HEK293 (cell line): ENCODE data around the gene DOK3.

ENCODE experiments used
- GLIS1 ChIP-seq: fragments of 450-650 bp; formaldehyde crosslinking; IDR thresholded peaks from 2 replicates; pipeline ENCODE4 v1.5.1; 2016; ENCODE audit warnings: missing biosample characterization, missing genetic modification characterization
- GLIS2 ChIP-seq: fragments of 450-650 bp; formaldehyde crosslinking; IDR thresholded peaks from 2 replicates; pipeline ENCODE4 v1.5.1; 2016; ENCODE audit warnings: missing biosample characterization, missing genetic modification characterization
- KLF10 ChIP-seq: fragments of 450-650 bp; IDR thresholded peaks from 2 replicates; pipeline ENCODE4 v1.5.1; 2018; ENCODE audit warnings: missing biosample characterization, mild to moderate bottlenecking, missing genetic modification characterization
- OSR2 ChIP-seq: fragments of 450-650 bp; formaldehyde crosslinking; IDR thresholded peaks from 2 replicates; pipeline ENCODE4 v1.5.1; 2016; ENCODE audit warnings: missing biosample characterization, missing genetic modification characterization
- WT1 ChIP-seq: fragments of 450-650 bp; formaldehyde crosslinking; IDR thresholded peaks from 2 replicates; pipeline ENCODE4 v1.5.1; 2016; ENCODE audit warnings: missing biosample characterization, missing genetic modification characterization
- ZNF121 ChIP-seq: fragments of 450-650 bp; formaldehyde crosslinking; IDR thresholded peaks from 2 replicates; pipeline ENCODE4 v1.5.1; 2016; ENCODE audit warnings: missing biosample characterization, missing genetic modification characterization
- ZNF132 ChIP-seq: fragments of 450-650 bp; formaldehyde crosslinking; IDR thresholded peaks from 2 replicates; pipeline ENCODE4 v1.5.1; 2017; ENCODE audit warnings: missing biosample characterization, missing genetic modification characterization, borderline replicate concordance
- ZNF138 ChIP-seq: fragments of 450-650 bp; formaldehyde crosslinking; IDR thresholded peaks from 2 replicates; pipeline ENCODE4 v1.5.1; 2016; ENCODE audit warnings: missing biosample characterization, missing genetic modification characterization, borderline replicate concordance
- ZNF157 ChIP-seq: fragments of 450-650 bp; formaldehyde crosslinking; IDR thresholded peaks from 2 replicates; pipeline ENCODE4 v1.5.1; 2016; ENCODE audit warnings: missing biosample characterization, missing genetic modification characterization
- ZNF184 ChIP-seq: fragments of 450-650 bp; IDR thresholded peaks from 2 replicates; pipeline ENCODE4 v1.5.1; 2018; ENCODE audit warnings: missing biosample characterization, mild to moderate bottlenecking, missing genetic modification characterization
- ZNF223 ChIP-seq: fragments of 450-650 bp; formaldehyde crosslinking; IDR thresholded peaks from 2 replicates; pipeline ENCODE4 v1.5.1; 2016; ENCODE audit warnings: missing biosample characterization, missing genetic modification characterization
- ZNF416 ChIP-seq: fragments of 450-650 bp; formaldehyde crosslinking; IDR thresholded peaks from 2 replicates; pipeline ENCODE4 v1.5.1; 2016; ENCODE audit warnings: missing biosample characterization, missing genetic modification characterization
- ZNF510 ChIP-seq: fragments of 450-650 bp; formaldehyde crosslinking; IDR thresholded peaks from 2 replicates; pipeline ENCODE4 v1.5.1; 2018; ENCODE audit warnings: mild to moderate bottlenecking, missing genetic modification characterization, missing biosample characterization; ENCODE audit not compliant: insufficient replicate concordance
- ZNF514 ChIP-seq: fragments of 450-650 bp; formaldehyde crosslinking; IDR thresholded peaks from 2 replicates; pipeline ENCODE4 v1.5.1; 2016; ENCODE audit warnings: missing biosample characterization, missing genetic modification characterization
- ZNF555 ChIP-seq: fragments of 450-650 bp; formaldehyde crosslinking; conservative IDR thresholded peaks from 2 replicates; pipeline ENCODE4 v1.5.1; 2017; ENCODE audit warnings: missing biosample characterization, mild to moderate bottlenecking, missing genetic modification characterization, inconsistent platforms
- ZNF558 ChIP-seq: fragments of 450-650 bp; formaldehyde crosslinking; IDR thresholded peaks from 2 replicates; pipeline ENCODE4 v1.5.1; 2016; ENCODE audit warnings: missing biosample characterization, missing genetic modification characterization
- ZNF654 ChIP-seq: fragments of 450-650 bp; formaldehyde crosslinking; IDR thresholded peaks from 2 replicates; pipeline ENCODE4 v1.5.1; 2016; ENCODE audit warnings: low read depth, missing biosample characterization, missing genetic modification characterization
- ZNF664 ChIP-seq: fragments of 450-650 bp; formaldehyde crosslinking; IDR thresholded peaks from 2 replicates; pipeline ENCODE4 v1.5.1; 2016; ENCODE audit warnings: missing biosample characterization, missing genetic modification characterization
- ZNF768 ChIP-seq: fragments of 450-650 bp; formaldehyde crosslinking; IDR thresholded peaks from 2 replicates; pipeline ENCODE4 v1.5.1; 2018; ENCODE audit warnings: missing biosample characterization, mild to moderate bottlenecking, missing genetic modification characterization
- ZNF777 ChIP-seq: fragments of 450-650 bp; formaldehyde crosslinking; IDR thresholded peaks from 2 replicates; pipeline ENCODE4 v1.5.1; 2017; ENCODE audit warnings: missing biosample characterization, missing genetic modification characterization, borderline replicate concordance
- ZSCAN16 ChIP-seq: fragments of 450-650 bp; formaldehyde crosslinking; IDR thresholded peaks from 2 replicates; pipeline ENCODE4 v1.5.1; 2016; ENCODE audit warnings: missing biosample characterization, missing genetic modification characterization
- TF ChIP-seq, protein P1 (sequence below): fragments of 450-650 bp; formaldehyde crosslinking; IDR thresholded peaks from 2 replicates; pipeline ENCODE4 v1.5.1; 2016; ENCODE audit warnings: missing biosample characterization, missing genetic modification characterization
- TF ChIP-seq, protein P2 (sequence below): fragments of 450-650 bp; formaldehyde crosslinking; IDR thresholded peaks from 2 replicates; pipeline ENCODE4 v1.5.1; 2017; ENCODE audit warnings: missing biosample characterization, missing genetic modification characterization
- TF ChIP-seq, protein P3 (sequence below): fragments of 450-650 bp; formaldehyde crosslinking; IDR thresholded peaks from 2 replicates; pipeline ENCODE4 v1.5.1; 2016; ENCODE audit warnings: missing biosample characterization, missing genetic modification characterization
- TF ChIP-seq, protein P4 (sequence below): fragments of 450-650 bp; formaldehyde crosslinking; conservative IDR thresholded peaks from 2 replicates; pipeline ENCODE4 v1.5.1; 2016; ENCODE audit warnings: low read depth, missing biosample characterization, missing genetic modification characterization
- TF ChIP-seq, protein P5 (sequence below): fragments of 450-650 bp; formaldehyde crosslinking; IDR thresholded peaks from 2 replicates; pipeline ENCODE4 v1.5.1; 2016; ENCODE audit warnings: missing biosample characterization, missing genetic modification characterization, low read depth

The DOK3 gene

DNA sequence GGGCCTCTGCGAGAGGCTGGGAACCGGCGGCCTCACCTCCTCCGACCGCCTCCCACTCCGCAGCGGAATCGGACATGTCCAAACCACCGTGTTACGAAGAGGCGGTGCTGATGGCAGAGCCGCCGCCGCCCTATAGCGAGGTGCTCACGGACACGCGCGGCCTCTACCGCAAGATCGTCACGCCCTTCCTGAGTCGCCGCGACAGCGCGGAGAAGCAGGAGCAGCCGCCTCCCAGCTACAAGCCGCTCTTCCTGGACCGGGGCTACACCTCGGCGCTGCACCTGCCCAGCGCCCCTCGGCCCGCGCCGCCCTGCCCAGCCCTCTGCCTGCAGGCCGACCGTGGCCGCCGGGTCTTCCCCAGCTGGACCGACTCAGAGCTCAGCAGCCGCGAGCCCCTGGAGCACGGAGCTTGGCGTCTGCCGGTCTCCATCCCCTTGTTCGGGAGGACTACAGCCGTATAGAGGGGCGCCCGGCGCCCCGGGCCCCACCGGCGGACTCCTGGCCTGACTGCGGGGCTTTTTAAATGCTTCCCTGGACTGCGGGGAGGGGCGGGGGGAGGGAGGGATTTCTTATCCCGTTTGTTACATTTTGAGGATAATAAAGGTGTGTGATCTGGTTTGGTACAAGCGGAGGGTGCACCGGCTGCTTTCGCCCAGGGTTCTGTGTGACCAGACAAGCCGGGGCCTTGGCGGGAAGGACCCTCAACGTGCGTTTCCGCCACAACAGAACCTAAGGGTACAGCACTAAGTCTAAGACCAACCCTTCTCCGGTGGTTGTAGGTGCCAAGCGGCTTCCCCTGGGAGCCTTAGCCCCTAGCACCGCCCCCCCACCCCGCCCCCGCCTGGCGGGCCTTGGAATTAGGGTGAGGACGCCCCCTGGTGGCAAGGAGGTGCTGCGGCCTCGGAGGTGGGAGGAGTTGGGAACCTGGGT is 53.7 kb downstream of the DOK3 start (continued):
- TF ChIP-seq ZNF514 (tag by site-specific recombination) (no peak), ZNF132 (no peak), ZNF768 (no peak), ZNF558 (tag by site-specific recombination) (no peak), GLIS2 (peak; percentile 75; the same call in 1 of the 2 replicates), OSR2 (tag by site-specific recombination) (no peak), ZNF664 (tag by site-specific recombination) (no peak), ZSCAN16 (tag by site-specific recombination) (no peak; the same call in 1 of the 2 replicates), ZNF184 (tag by site-specific recombination) (0 out of 2 replicates have a peak, but pooled peaks have one; percentile 33), ZNF157 (tag by site-specific recombination) (no peak), ZNF416 (tag by site-specific recombination) (no peak), ZNF555 (tag by site-specific recombination) (no peak), ZNF121 (tag by site-specific recombination) (no peak), KLF10 (tag by site-specific recombination) (peak; percentile 21; the same call in 1 of the 2 replicates), ZNF777 (tag by site-specific recombination) (no peak), ZNF223 (tag by site-specific recombination) (no peak), ZNF654 (tag by site-specific recombination) (no peak), GLIS1 (peak; percentile 37), ZNF510 (tag by site-specific recombination) (no peak), WT1 (peak; percentile 49), ZNF138 (no peak)
- TF ChIP-seq, protein P1, sequence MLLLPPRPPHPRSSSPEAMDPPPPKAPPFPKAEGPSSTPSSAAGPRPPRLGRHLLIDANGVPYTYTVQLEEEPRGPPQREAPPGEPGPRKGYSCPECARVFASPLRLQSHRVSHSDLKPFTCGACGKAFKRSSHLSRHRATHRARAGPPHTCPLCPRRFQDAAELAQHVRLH (tag by site-specific recombination), result 0 out of 2 replicates have a peak, but pooled peaks have one; percentile 12
- TF ChIP-seq, protein P2, sequence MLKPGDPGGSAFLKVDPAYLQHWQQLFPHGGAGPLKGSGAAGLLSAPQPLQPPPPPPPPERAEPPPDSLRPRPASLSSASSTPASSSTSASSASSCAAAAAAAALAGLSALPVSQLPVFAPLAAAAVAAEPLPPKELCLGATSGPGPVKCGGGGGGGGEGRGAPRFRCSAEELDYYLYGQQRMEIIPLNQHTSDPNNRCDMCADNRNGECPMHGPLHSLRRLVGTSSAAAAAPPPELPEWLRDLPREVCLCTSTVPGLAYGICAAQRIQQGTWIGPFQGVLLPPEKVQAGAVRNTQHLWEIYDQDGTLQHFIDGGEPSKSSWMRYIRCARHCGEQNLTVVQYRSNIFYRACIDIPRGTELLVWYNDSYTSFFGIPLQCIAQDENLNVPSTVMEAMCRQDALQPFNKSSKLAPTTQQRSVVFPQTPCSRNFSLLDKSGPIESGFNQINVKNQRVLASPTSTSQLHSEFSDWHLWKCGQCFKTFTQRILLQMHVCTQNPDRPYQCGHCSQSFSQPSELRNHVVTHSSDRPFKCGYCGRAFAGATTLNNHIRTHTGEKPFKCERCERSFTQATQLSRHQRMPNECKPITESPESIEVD, result no peak
- TF ChIP-seq, protein P3, sequence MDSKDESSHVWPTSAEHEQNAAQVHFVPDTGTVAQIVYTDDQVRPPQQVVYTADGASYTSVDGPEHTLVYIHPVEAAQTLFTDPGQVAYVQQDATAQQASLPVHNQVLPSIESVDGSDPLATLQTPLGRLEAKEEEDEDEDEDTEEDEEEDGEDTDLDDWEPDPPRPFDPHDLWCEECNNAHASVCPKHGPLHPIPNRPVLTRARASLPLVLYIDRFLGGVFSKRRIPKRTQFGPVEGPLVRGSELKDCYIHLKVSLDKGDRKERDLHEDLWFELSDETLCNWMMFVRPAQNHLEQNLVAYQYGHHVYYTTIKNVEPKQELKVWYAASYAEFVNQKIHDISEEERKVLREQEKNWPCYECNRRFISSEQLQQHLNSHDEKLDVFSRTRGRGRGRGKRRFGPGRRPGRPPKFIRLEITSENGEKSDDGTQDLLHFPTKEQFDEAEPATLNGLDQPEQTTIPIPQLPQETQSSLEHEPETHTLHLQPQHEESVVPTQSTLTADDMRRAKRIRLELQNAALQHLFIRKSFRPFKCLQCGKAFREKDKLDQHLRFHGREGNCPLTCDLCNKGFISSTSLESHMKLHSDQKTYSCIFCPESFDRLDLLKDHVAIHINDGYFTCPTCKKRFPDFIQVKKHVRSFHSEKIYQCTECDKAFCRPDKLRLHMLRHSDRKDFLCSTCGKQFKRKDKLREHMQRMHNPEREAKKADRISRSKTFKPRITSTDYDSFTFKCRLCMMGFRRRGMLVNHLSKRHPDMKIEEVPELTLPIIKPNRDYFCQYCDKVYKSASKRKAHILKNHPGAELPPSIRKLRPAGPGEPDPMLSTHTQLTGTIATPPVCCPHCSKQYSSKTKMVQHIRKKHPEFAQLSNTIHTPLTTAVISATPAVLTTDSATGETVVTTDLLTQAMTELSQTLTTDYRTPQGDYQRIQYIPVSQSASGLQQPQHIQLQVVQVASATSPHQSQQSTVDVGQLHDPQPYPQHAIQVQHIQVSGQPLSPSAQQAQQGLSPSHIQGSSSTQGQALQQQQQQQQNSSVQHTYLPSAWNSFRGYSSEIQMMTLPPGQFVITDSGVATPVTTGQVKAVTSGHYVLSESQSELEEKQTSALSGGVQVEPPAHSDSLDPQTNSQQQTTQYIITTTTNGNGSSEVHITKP (tag by site-specific recombination), result peak; percentile 88
- TF ChIP-seq, protein P4, sequence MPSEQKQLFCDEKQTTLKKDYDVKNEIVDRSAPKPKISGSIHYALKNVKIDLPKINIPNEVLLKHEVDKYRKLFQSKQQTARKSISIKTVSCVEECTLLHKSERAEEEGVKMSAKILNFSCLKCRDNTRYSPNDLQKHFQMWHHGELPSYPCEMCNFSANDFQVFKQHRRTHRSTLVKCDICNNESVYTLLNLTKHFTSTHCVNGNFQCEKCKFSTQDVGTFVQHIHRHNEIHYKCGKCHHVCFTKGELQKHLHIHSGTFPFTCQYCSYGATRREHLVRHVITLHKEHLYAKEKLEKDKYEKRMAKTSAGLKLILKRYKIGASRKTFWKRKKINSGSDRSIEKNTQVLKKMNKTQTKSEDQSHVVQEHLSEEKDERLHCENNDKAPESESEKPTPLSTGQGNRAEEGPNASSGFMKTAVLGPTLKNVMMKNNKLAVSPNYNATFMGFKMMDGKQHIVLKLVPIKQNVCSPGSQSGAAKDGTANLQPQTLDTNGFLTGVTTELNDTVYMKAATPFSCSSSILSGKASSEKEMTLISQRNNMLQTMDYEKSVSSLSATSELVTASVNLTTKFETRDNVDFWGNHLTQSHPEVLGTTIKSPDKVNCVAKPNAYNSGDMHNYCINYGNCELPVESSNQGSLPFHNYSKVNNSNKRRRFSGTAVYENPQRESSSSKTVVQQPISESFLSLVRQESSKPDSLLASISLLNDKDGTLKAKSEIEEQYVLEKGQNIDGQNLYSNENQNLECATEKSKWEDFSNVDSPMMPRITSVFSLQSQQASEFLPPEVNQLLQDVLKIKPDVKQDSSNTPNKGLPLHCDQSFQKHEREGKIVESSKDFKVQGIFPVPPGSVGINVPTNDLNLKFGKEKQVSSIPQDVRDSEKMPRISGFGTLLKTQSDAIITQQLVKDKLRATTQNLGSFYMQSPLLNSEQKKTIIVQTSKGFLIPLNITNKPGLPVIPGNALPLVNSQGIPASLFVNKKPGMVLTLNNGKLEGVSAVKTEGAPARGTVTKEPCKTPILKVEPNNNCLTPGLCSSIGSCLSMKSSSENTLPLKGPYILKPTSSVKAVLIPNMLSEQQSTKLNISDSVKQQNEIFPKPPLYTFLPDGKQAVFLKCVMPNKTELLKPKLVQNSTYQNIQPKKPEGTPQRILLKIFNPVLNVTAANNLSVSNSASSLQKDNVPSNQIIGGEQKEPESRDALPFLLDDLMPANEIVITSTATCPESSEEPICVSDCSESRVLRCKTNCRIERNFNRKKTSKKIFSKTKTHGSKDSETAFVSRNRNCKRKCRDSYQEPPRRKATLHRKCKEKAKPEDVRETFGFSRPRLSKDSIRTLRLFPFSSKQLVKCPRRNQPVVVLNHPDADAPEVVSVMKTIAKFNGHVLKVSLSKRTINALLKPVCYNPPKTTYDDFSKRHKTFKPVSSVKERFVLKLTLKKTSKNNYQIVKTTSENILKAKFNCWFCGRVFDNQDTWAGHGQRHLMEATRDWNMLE, result no peak
- TF ChIP-seq, protein P5, sequence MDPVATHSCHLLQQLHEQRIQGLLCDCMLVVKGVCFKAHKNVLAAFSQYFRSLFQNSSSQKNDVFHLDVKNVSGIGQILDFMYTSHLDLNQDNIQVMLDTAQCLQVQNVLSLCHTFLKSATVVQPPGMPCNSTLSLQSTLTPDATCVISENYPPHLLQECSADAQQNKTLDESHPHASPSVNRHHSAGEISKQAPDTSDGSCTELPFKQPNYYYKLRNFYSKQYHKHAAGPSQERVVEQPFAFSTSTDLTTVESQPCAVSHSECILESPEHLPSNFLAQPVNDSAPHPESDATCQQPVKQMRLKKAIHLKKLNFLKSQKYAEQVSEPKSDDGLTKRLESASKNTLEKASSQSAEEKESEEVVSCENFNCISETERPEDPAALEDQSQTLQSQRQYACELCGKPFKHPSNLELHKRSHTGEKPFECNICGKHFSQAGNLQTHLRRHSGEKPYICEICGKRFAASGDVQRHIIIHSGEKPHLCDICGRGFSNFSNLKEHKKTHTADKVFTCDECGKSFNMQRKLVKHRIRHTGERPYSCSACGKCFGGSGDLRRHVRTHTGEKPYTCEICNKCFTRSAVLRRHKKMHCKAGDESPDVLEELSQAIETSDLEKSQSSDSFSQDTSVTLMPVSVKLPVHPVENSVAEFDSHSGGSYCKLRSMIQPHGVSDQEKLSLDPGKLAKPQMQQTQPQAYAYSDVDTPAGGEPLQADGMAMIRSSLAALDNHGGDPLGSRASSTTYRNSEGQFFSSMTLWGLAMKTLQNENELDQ (tag by site-specific recombination), result no peak
